GM12878 (cell line): ENCODE measurements around the gene LACTBL1. TPM values are rescaled to one million over a fixed set of nuclear protein-coding genes. Genes with fewer than 3 reads are reported as not detected.

ENCODE experiments used
- ATAC-seq: fragments of 200-7000 bp; cut with Tn5 transposase; 3 replicates; pipeline ENCODE4 v1.9.1; 2020; ENCODE audit warnings: mild to moderate bottlenecking, moderate library complexity
- BruUV-seq: library from RNA; stranded (reverse); fragments of 400-500 nt; replicated peaks from 2 replicates; lab custom pipeline; 2021; lab: Mats Ljungman, UMichigan
- CTCF ChIA-PET: fragments of 300-600 bp; sonication (Branson Sonifier 250); formaldehyde crosslinking; extraction: SDS; loops from one replicate; lab custom pipeline; 2021; ENCODE audit warnings: inconsistent platforms; lab: Yijun Ruan, JAX
- POLR2A ChIA-PET: fragments of 350-600 bp; formaldehyde crosslinking; extraction: SDS; loops from one replicate; lab custom pipeline; 2021; ENCODE audit warnings: inconsistent platforms; lab: Charles Lee
- RAD21 ChIA-PET: fragments of 300-600 bp; sonication (Branson Sonifier 250); formaldehyde crosslinking; loops from one replicate; lab custom pipeline; 2023; ENCODE audit warnings: antibody characterized with exemption; ENCODE audit not compliant: unreplicated experiment; lab: Charles Lee
- SMC1A ChIA-PET: fragments of 300-600 bp; sonication (Branson Sonifier 250); formaldehyde crosslinking; loops from one replicate; lab custom pipeline; 2023; ENCODE audit not compliant: unreplicated experiment, uncharacterized antibody; lab: Charles Lee
- DNase-seq: peaks from one replicate; pipeline ENCODE4 v3.0.0-alpha.2; 2011; ENCODE audit warnings: low read depth, low spot score
- FAIRE-seq: peaks from 3 replicates; lab custom pipeline; 2011; peaks lifted over from hg19 to GRCh38; lab: Jason Lieb, UNC
- H2AFZ ChIP-seq: 2 replicates; pipeline ENCODE4 v1.6.0; 2011; ENCODE audit warnings: low read depth, low read length, control low read depth; ENCODE audit not compliant: control insufficient read depth
- H3K27ac ChIP-seq: 2 replicates; pipeline ENCODE4 v1.5.1; 2011; ENCODE audit warnings: control low read depth; ENCODE audit not compliant: control insufficient read depth, insufficient read depth
- H3K27me3 ChIP-seq, 2 experiments: replicated peaks in 1 of 2; 2 replicates each; pipeline versions ENCODE4 v1.6.0 to v1.6.1; 2011; ENCODE audit warnings: low read length in 1 of 2; ENCODE audit not compliant: control insufficient read depth in 2 of 2, insufficient read depth in 2 of 2
- H3K36me3 ChIP-seq, 2 experiments: 2 replicates each; pipeline ENCODE4 v1.5.1; 2011; ENCODE audit warnings: low read length in 1 of 2; ENCODE audit not compliant: control insufficient read depth in 2 of 2, insufficient read depth in 2 of 2
- H3K4me1 ChIP-seq: 2 replicates; pipeline ENCODE4 v1.6.1; 2011; ENCODE audit warnings: mild to moderate bottlenecking, low read length, moderate library complexity, mixed read lengths; ENCODE audit not compliant: control insufficient read depth, insufficient read depth
- H3K4me2 ChIP-seq: 2 replicates; pipeline ENCODE4 v1.6.0; 2011; ENCODE audit warnings: control low read depth; ENCODE audit not compliant: control insufficient read depth, insufficient read depth
- H3K4me3 ChIP-seq: fragments of 200-600 bp; sonication (generic); 2 replicates; pipeline ENCODE4 v1.5.1; 2016
- H3K79me2 ChIP-seq: 2 replicates; pipeline ENCODE4 v1.6.0; 2011; ENCODE audit warnings: low read length; ENCODE audit not compliant: control insufficient read depth, insufficient read depth
- H3K9ac ChIP-seq: 2 replicates; pipeline ENCODE4 v1.8.0; 2011; ENCODE audit warnings: low read length, control low read depth, mixed read lengths; ENCODE audit not compliant: control insufficient read depth, insufficient read depth
- H3K9me3 ChIP-seq: replicated peaks from 3 replicates; pipeline ENCODE4 v1.5.1; 2011; ENCODE audit warnings: mild to moderate bottlenecking, low read length; ENCODE audit not compliant: control insufficient read depth, insufficient read depth
- H4K20me1 ChIP-seq: 2 replicates; pipeline ENCODE4 v1.6.0; 2011; ENCODE audit not compliant: control insufficient read depth, insufficient read depth
- CHD1 ChIP-seq: IDR thresholded peaks from 2 replicates; pipeline ENCODE4 v1.6.1; 2012; ENCODE audit warnings: low read depth, low read length, improper control_type of control experiment
- POLR2AphosphoS2 ChIP-seq: IDR thresholded peaks from 2 replicates; pipeline ENCODE4 v1.6.1; 2011; ENCODE audit warnings: low read depth, mild to moderate bottlenecking, low read length, improper control_type of control experiment, moderate library complexity
- RAD21 ChIP-seq: IDR thresholded peaks from 2 replicates; pipeline ENCODE4 v1.6.1; 2011; ENCODE audit warnings: mild to moderate bottlenecking, low read depth, low read length, moderate library complexity; ENCODE audit not compliant: insufficient read depth
- WGBS: methylation state at CpG from one replicate; pipeline ENCODE4 v1.1.6; 2016; ENCODE audit warnings: low lambda C conversion rate; ENCODE audit not compliant: insufficient replicate concordance, insufficient coverage; ENCODE audit errors: missing lambda C conversion rate; 5-methylcytosine and 5-hydroxymethylcytosine counted together
- in situ Hi-C: fragments of 300-500 bp; cut with MboI; formaldehyde crosslinking; loops from 9 replicates; pipeline ENCODE4 v1.14.3; 2018; ENCODE audit warnings: mixed read lengths
- intact Hi-C: fragments of 100-400 bp; cut with micrococcal nuclease; formaldehyde crosslinking; loops from one replicate; pipeline ENCODE4 v1.14.2; 2022; ENCODE audit not compliant: unreplicated experiment
- polyA plus RNA-seq, 11 experiments: library from polyadenylated mRNA; depleted of rRNA in 4 of 11; unstranded in 6 of 11; stranded (reverse) in 5 of 11; fragments of >200 nt; fragmentation: Nextera tagmentation in 4 of 11; fragmentation: Illumina TruSeq in 1 of 11; extraction: Ambion mirVana in 4 of 11; extraction: Trizol in 1 of 11; gene quantifications; 1 replicate in 1 of 11; 2 replicates in 10 of 11; pipeline versions ENCODE4 v1.2.1 to v1.2.3, GENCODE V29; 2011 to 2016; ENCODE audit warnings: inconsistent platforms in 2 of 11, missing spikeins in 2 of 11, low read depth in 1 of 11
- total RNA-seq, 4 experiments: library from RNA; depleted of rRNA in 3 of 4; stranded (reverse); fragments of >200 nt in 3 of 4; fragmentation: Illumina TruSeq in 1 of 4; extraction: Trizol in 1 of 4; gene quantifications; 2 replicates each; pipeline versions ENCODE4 v1.2.1 to v1.2.3, GENCODE V29; 2013 to 2021
- TF ChIP-seq, protein P1 (sequence below): IDR thresholded peaks from 2 replicates; pipeline ENCODE4 v1.6.1; 2011; ENCODE audit warnings: borderline replicate concordance, low read depth, mild to moderate bottlenecking, moderate library complexity, low read length; ENCODE audit not compliant: insufficient read depth, poor library complexity, severe bottlenecking
- TF ChIP-seq, protein P2 (sequence below): fragments of 450-650 bp; conservative IDR thresholded peaks from 2 replicates; pipeline ENCODE4 v1.6.1; 2017; ENCODE audit warnings: mild to moderate bottlenecking, moderate library complexity

LACTBL1 gene
- total and polyA plus RNA-seq, 10 of the 15 experiments (the other 5 are each of a cell fraction or from before 2014, with no cell fraction given), result 0.08 TPM; not detected in 9

DNA sequence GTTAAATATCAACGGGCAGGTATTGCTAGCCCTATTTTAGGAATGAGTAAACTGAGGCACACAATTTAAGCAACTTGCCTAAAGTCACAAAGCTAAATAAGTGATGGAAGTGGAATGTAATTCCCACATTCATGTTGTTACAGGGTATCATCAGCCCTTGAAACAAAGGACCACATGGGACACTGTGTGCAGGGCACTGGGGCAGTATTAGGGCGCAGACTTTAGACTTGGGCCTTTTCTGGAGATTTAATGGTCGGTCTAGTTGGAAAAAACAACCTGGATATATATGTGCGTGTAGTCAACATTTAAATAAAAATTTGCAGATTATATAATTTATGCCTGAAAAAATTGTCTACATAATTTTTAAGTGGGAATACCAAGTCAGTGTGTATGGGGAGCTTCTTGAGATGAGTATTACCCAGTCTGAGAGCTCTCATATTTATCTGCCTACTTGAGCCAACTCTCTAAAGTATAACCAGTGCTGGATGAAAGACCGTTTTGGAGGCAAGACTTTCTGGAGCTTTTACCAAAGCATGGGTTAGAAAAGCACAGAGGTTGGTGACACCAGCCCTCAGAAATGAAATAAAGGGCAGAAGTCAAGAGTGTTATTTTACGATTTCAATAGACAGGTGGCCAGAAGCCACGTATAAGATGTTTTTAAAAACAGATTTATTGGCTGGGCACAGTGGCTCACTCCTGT, 48.2 kb upstream of the LACTBL1 start:
- no TSS peak for BruUV-seq
- H3K4me2 ChIP-seq, result peak overlapping the region; percentile 94
- intact Hi-C loops, result no loop called here
- in situ Hi-C loops, result no loop called here
- H3K27me3 ChIP-seq, result no peaks in the 10 kb centered on the region
- H3K9ac ChIP-seq, result peak overlapping the region; percentile 75
- H2AFZ ChIP-seq, result no peak overlapping the region
- ChIA-PET RAD21 (interaction anchor here (1.0 to 2.9 kb wide), 3 partner anchors 11 to 147 kb away, joined by 3 to 22 read pairs (median 3); no protein-coding TSS in a partner anchor), SMC1A (interaction anchor here (0.7 to 1.9 kb wide), 9 partner anchors 8 to 258 kb away, joined by 3 to 17 read pairs (median 3); no protein-coding TSS in a partner anchor), POLR2A (interaction anchor here (0.5 to 1.7 kb wide), 5 partner anchors 9 to 848 kb away, joined by 3 to 9 read pairs (median 4); no protein-coding TSS in a partner anchor), CTCF (interaction anchor here (1.0 to 1.3 kb wide), 5 partner anchors 10 to 164 kb away, joined by 3 to 9 read pairs (median 4); no protein-coding TSS in a partner anchor)
- H3K9me3 ChIP-seq, result no peaks in the 10 kb centered on the region; the same call in 1 of the 3 replicates
- ATAC-seq (peak; percentile 14; the same call in 1 of the 3 replicates), FAIRE-seq (no peak), DNase-seq (no peak)
- H3K4me3 ChIP-seq, result peak overlapping the region; percentile 69
- no peaks in the 10 kb centered on the region for H4K20me1 ChIP-seq
- no peaks in the 10 kb centered on the region for H3K36me3 ChIP-seq
- 10% methylated on average over 7 of the region's 7 CpGs for WGBS
- peaks cover 7% of the 10 kb centered on the region; the same call in 1 of the 2 replicates for H3K4me1 ChIP-seq
- TF ChIP-seq, protein P1, sequence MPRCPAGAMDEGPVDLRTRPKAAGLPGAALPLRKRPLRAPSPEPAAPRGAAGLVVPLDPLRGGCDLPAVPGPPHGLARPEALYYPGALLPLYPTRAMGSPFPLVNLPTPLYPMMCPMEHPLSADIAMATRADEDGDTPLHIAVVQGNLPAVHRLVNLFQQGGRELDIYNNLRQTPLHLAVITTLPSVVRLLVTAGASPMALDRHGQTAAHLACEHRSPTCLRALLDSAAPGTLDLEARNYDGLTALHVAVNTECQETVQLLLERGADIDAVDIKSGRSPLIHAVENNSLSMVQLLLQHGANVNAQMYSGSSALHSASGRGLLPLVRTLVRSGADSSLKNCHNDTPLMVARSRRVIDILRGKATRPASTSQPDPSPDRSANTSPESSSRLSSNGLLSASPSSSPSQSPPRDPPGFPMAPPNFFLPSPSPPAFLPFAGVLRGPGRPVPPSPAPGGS, result no peak
- no peak for TF ChIP-seq CHD1
- TF ChIP-seq RAD21, result no peak
- TF ChIP-seq, protein P2, sequence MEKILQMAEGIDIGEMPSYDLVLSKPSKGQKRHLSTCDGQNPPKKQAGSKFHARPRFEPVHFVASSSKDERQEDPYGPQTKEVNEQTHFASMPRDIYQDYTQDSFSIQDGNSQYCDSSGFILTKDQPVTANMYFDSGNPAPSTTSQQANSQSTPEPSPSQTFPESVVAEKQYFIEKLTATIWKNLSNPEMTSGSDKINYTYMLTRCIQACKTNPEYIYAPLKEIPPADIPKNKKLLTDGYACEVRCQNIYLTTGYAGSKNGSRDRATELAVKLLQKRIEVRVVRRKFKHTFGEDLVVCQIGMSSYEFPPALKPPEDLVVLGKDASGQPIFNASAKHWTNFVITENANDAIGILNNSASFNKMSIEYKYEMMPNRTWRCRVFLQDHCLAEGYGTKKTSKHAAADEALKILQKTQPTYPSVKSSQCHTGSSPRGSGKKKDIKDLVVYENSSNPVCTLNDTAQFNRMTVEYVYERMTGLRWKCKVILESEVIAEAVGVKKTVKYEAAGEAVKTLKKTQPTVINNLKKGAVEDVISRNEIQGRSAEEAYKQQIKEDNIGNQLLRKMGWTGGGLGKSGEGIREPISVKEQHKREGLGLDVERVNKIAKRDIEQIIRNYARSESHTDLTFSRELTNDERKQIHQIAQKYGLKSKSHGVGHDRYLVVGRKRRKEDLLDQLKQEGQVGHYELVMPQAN, result no peak
- TF ChIP-seq POLR2AphosphoS2, result no peak
- H3K79me2 ChIP-seq, result peaks cover 64% of the 10 kb centered on the region
- peak overlapping the region; percentile 6 for H3K27ac ChIP-seq
